ENCODE measurements around the gene RSU1. TPM values are rescaled to one million over a fixed set of nuclear protein-coding genes. Genes with fewer than 3 reads are reported as not detected.

Gene RSU1
- total and polyA plus RNA-seq, 10 of the 15 experiments (the other 5 are each of a cell fraction or from before 2014, with no cell fraction given): 49.2 to 139 (median 81.3) TPM

DNA sequence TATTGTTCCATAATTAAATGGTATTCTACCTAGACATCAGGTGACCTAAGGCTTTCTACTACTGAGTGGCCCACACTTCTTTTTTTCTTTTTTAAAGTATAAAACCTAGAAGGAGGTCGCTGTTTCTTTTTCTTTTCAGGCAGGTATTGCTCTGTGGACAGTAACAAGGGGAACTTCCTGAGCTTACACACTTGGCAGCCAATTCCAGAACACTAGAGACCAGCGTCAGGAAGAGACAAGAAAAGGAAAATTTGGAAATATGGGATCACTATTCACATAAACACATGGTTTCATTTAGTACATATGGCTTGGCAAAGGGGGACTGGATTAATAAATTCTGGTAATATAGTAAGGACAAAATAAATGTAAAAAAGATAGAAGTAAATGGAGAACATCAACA lies 141.9 kb downstream of the RSU1 start (continued):
- TF ChIP-seq, protein P1, sequence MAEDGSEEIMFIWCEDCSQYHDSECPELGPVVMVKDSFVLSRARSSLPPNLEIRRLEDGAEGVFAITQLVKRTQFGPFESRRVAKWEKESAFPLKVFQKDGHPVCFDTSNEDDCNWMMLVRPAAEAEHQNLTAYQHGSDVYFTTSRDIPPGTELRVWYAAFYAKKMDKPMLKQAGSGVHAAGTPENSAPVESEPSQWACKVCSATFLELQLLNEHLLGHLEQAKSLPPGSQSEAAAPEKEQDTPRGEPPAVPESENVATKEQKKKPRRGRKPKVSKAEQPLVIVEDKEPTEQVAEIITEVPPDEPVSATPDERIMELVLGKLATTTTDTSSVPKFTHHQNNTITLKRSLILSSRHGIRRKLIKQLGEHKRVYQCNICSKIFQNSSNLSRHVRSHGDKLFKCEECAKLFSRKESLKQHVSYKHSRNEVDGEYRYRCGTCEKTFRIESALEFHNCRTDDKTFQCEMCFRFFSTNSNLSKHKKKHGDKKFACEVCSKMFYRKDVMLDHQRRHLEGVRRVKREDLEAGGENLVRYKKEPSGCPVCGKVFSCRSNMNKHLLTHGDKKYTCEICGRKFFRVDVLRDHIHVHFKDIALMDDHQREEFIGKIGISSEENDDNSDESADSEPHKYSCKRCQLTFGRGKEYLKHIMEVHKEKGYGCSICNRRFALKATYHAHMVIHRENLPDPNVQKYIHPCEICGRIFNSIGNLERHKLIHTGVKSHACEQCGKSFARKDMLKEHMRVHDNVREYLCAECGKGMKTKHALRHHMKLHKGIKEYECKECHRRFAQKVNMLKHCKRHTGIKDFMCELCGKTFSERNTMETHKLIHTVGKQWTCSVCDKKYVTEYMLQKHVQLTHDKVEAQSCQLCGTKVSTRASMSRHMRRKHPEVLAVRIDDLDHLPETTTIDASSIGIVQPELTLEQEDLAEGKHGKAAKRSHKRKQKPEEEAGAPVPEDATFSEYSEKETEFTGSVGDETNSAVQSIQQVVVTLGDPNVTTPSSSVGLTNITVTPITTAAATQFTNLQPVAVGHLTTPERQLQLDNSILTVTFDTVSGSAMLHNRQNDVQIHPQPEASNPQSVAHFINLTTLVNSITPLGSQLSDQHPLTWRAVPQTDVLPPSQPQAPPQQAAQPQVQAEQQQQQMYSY (CRISPR knock-in tag; IDR thresholded peaks at IDR 0.05): no peak
- TF ChIP-seq NFYA (IDR thresholded peaks at IDR 0.05; ENCODE audit: borderline replicate concordance, low read depth, low read length) (no peak), BACH1 (IDR thresholded peaks at IDR 0.05; ENCODE audit: borderline replicate concordance) (no peak), BCLAF1 (IDR thresholded peaks at IDR 0.05) (no peak), RUNX3 (IDR thresholded peaks at IDR 0.05; ENCODE audit: low read length) (no peak), MXI1 (IDR thresholded peaks at IDR 0.05; ENCODE audit: low read depth, low read length) (no peak), TCF3 (IDR thresholded peaks at IDR 0.05; ENCODE audit: borderline replicate concordance, insufficient read depth, low read depth, low read length) (no peak)
- TF ChIP-seq, protein P2, sequence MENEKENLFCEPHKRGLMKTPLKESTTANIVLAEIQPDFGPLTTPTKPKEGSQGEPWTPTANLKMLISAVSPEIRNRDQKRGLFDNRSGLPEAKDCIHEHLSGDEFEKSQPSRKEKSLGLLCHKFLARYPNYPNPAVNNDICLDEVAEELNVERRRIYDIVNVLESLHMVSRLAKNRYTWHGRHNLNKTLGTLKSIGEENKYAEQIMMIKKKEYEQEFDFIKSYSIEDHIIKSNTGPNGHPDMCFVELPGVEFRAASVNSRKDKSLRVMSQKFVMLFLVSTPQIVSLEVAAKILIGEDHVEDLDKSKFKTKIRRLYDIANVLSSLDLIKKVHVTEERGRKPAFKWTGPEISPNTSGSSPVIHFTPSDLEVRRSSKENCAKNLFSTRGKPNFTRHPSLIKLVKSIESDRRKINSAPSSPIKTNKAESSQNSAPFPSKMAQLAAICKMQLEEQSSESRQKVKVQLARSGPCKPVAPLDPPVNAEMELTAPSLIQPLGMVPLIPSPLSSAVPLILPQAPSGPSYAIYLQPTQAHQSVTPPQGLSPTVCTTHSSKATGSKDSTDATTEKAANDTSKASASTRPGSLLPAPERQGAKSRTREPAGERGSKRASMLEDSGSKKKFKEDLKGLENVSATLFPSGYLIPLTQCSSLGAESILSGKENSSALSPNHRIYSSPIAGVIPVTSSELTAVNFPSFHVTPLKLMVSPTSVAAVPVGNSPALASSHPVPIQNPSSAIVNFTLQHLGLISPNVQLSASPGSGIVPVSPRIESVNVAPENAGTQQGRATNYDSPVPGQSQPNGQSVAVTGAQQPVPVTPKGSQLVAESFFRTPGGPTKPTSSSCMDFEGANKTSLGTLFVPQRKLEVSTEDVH (IDR thresholded peaks at IDR 0.05; ENCODE audit: low read depth, partially characterized antibody): no peak
- TF ChIP-seq, protein P3, sequence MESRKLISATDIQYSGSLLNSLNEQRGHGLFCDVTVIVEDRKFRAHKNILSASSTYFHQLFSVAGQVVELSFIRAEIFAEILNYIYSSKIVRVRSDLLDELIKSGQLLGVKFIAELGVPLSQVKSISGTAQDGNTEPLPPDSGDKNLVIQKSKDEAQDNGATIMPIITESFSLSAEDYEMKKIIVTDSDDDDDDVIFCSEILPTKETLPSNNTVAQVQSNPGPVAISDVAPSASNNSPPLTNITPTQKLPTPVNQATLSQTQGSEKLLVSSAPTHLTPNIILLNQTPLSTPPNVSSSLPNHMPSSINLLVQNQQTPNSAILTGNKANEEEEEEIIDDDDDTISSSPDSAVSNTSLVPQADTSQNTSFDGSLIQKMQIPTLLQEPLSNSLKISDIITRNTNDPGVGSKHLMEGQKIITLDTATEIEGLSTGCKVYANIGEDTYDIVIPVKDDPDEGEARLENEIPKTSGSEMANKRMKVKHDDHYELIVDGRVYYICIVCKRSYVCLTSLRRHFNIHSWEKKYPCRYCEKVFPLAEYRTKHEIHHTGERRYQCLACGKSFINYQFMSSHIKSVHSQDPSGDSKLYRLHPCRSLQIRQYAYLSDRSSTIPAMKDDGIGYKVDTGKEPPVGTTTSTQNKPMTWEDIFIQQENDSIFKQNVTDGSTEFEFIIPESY (IDR thresholded peaks at IDR 0.05): no peak
- TF ChIP-seq, protein P4, sequence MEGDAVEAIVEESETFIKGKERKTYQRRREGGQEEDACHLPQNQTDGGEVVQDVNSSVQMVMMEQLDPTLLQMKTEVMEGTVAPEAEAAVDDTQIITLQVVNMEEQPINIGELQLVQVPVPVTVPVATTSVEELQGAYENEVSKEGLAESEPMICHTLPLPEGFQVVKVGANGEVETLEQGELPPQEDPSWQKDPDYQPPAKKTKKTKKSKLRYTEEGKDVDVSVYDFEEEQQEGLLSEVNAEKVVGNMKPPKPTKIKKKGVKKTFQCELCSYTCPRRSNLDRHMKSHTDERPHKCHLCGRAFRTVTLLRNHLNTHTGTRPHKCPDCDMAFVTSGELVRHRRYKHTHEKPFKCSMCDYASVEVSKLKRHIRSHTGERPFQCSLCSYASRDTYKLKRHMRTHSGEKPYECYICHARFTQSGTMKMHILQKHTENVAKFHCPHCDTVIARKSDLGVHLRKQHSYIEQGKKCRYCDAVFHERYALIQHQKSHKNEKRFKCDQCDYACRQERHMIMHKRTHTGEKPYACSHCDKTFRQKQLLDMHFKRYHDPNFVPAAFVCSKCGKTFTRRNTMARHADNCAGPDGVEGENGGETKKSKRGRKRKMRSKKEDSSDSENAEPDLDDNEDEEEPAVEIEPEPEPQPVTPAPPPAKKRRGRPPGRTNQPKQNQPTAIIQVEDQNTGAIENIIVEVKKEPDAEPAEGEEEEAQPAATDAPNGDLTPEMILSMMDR (IDR thresholded peaks at IDR 0.05 in 2 of 3, conservative IDR thresholded peaks at IDR 0.05 in 1 of 3; ENCODE audit: control insufficient read depth in 2 of 3, extremely low read depth in 1 of 3, insufficient read depth in 1 of 3, low read depth in 3 of 3, low read length in 3 of 3): no peak
